HCT116 (cell line): ENCODE data around the gene SFXN3.

Experiments used
- RAD21 ChIP-seq: IDR thresholded peaks from 2 replicates; pipeline ENCODE4 v1.6.1; 2012; ENCODE audit warnings: low read depth, mild to moderate bottlenecking
- ZBTB33 ChIP-seq: IDR thresholded peaks from 2 replicates; pipeline ENCODE4 v1.6.1; 2011; ENCODE audit warnings: mild to moderate bottlenecking, low read length, moderate library complexity; ENCODE audit not compliant: insufficient replicate concordance; ENCODE audit errors: extremely low read depth

GRCh38 chr10:100982916-100983830 lies 47.9 kb upstream of the SFXN3 start:
- TF ChIP-seq ZBTB33 (no peak), RAD21 (no peak)
